GM06990 (cell line): ENCODE data around the gene NTRK2.

Source experiments
- DNase-seq: peaks from one replicate; pipeline ENCODE4 v3.0.0-alpha.2; 2011; ENCODE audit not compliant: insufficient read length; ENCODE audit errors: extremely low read depth
- H3K27me3 ChIP-seq: replicated peaks from 2 replicates; pipeline ENCODE4 v1.6.0; 2011; ENCODE audit warnings: low read length; ENCODE audit not compliant: control insufficient read depth, insufficient read depth
- H3K36me3 ChIP-seq: 2 replicates; pipeline ENCODE4 v1.5.1; 2011; ENCODE audit warnings: low read length; ENCODE audit not compliant: control insufficient read depth, insufficient read depth
- H3K4me3 ChIP-seq: replicated peaks from 2 replicates; pipeline ENCODE4 v1.5.1; 2011; ENCODE audit warnings: low read depth, mild to moderate bottlenecking, control low read depth, low read length
- CTCF ChIP-seq: IDR thresholded peaks from 2 replicates; pipeline ENCODE4 v1.5.1; 2011; ENCODE audit warnings: low read length, control low read depth, mild to moderate bottlenecking, inconsistent platforms; ENCODE audit not compliant: insufficient read depth, poor library complexity, severe bottlenecking

Gene NTRK2

DNA sequence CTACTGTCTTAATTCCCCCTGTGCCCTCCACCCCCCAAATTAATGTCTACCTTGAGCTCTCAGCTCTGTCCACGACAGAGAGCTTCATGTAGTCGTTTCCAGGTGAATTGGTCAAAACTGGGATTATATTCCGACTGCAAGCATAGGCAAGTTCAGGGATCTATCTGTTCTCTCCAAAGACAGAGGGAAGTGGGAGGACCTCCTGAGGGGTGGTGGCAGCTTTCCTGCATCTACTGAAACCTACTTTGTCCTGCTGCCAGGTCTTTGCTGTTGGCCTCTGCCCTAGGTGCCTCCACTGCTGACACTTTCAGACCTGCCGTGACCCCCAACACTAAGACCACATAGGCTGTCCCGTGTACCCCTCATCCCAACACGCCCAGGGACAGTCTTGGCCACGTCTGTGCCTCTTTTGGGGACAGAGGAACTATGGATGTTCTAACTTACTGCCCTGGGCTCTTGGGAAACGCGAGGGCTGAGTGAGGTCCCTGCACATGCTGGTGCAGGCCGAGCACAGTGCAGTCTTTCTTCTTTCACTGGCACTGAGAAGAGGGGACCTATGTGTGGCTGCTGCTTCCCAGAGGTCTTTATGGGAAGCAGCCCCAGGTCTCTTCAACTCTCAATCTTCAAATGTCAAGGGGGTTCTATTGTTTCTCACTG is 125.6 kb downstream of the NTRK2 start:
- Histone ChIP-seq H3K4me3 (no peak overlapping the region), H3K27me3 (no peaks in the 10 kb centered on the region), H3K36me3 (no peaks in the 10 kb centered on the region)
- no peak for TF ChIP-seq CTCF
- DNase-seq = no peak

GRCh38 chr9:84796404-84796803 is 126.9 kb downstream of the NTRK2 start:
- H3K4me3 ChIP-seq = no peak overlapping the region
- no peaks in the 10 kb centered on the region for H3K27me3 ChIP-seq
- TF ChIP-seq CTCF = no peak
- no peak for DNase-seq
- H3K36me3 ChIP-seq = no peaks in the 10 kb centered on the region

- TF ChIP-seq CTCF = no peak
- DNase-seq = no peak
- Histone ChIP-seq H3K4me3 (no peak overlapping the region), H3K36me3 (no peaks in the 10 kb centered on the region), H3K27me3 (no peaks in the 10 kb centered on the region)
Measured at GRCh38 chr9:84799251-84799650, 129.7 kb downstream of the NTRK2 start.

DNA sequence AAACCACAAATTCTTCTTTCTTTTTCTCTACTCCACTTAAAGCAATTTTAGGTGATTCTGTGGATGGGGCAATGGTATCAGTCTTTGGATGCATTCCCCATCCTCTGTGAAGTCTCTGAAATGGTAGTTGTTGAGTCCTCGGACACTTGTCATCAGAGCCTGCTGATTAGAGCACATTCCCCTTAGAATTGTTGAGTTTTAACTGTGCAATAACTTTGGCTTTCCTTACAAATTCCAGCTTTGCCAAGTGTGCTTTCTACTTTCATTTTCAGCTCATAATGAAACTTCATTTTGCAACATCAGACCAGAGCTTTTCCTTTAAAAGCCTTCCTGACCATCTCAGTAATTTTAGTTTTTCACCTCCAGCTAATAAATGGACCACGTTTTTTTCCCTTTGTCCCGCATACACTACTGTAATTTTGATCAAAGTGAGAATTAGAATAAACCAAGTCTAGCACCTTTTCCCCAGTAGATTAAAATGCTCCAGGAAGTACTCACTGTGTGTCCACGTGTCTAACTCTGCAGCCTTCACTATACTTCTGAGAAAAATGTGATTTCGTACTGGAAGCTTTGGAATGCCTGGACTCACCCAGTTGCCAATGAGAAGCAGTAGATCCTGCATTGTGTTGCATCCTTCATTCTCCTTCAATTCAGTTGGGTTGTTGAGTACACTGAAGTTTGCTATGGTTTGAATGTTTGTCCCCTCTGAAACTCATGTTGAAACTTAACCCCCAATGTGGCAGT is 135.6 kb downstream of the NTRK2 start:
- no peaks in the 10 kb centered on the region for H3K36me3 ChIP-seq
- no peak for TF ChIP-seq CTCF
- H3K27me3 ChIP-seq = no peaks in the 10 kb centered on the region
- H3K4me3 ChIP-seq = no peak overlapping the region
- no peak for DNase-seq

- TF ChIP-seq CTCF = no peak
- H3K27me3 ChIP-seq = no peaks in the 10 kb centered on the region
- DNase-seq = no peak
- no peaks in the 10 kb centered on the region for H3K36me3 ChIP-seq
- no peak overlapping the region for H3K4me3 ChIP-seq
Measured at GRCh38 chr9:84807431-84807830, 137.9 kb downstream of the NTRK2 start.
